G401 (cell line): ENCODE data around the gene CD59. TPM values are rescaled to one million over a fixed set of nuclear protein-coding genes. Genes with fewer than 3 reads are reported as not detected.
"Not testable (repeated sequence)": the region's sequence is repeated elsewhere in the genome, so short reads cannot be mapped to it uniquely, and the experiment has no call there.

Experiments used
- DNase-seq: peaks from one replicate; pipeline ENCODE4 v3.0.0-alpha.2; 2015; ENCODE audit warnings: low spot score
- in situ Hi-C: cut with HindIII; loops from 2 replicates; pipeline ENCODE4 v1.10.0; 2016; ENCODE audit warnings: low sequenced_read_pairs, mixed read lengths
- total RNA-seq: library from RNA; depleted of rRNA; stranded (reverse); fragments of >200 nt; shearing (Covaris generic); gene quantifications from 2 replicates; pipeline ENCODE4 v1.2.3, GENCODE V29; 2014

The CD59 gene
- total RNA-seq, 1 experiment from 2014 or later, result 76.4 TPM

DNA sequence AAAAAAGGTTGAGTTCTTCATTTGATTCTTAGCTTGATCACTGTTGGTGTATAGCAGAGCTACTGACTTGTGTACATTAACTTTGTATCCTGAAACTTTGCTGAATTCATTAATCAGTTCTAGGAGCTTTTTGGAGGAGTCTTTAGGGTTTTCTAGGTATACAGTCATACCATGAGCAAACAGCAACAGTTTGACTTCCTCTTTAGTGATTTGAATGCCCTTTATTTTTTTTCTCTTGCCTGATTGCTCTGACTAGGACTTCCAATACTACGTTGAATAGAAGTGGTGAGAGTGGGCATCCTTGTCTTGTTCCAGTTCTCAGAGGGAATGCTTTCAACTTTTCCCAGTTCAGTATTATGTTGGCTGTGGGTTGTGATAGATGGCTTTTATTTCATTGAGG lies 57.6 kb downstream of the CD59 start:
- DNase-seq, in situ Hi-C loops: not testable (repeated sequence)

DNA sequence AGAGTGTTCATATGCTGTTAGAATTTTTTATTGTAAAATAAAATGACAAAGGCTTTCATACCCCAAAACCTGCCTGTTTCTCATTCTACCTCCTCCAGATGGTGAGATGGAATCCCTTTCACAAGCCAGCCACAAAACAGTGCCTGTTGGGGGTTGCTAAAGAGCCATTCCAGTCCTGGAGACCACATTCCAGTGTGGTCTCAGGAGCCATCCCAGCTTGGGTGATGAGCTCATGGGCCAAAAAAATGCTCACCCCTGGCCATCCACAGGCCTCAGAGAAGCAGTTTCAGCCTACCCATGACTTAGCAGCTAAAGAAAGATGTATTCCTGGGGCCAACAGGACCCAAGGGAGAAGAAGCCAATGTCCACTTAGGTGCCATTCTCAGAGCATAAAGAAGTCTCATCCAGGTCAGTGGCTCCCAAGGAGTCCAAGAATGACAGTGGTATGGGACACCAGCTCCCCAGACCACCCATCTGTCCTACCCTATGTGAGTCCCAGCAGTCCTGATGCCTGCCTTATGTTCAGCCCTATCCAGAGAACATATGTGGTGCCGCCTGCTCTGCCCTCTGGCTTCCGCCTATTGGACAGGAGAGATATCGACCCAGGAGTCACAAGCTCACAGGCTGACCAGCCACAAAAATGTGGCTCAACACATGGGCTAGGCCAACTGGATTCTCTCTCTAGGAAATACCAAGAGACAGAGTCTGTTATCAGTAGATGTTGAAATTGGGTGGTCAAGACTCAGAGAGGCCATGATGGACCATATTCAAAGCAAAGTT lies 62.0 kb downstream of the CD59 start:
- DNase-seq, result no peak
- in situ Hi-C loops, result no loop called here

DNA sequence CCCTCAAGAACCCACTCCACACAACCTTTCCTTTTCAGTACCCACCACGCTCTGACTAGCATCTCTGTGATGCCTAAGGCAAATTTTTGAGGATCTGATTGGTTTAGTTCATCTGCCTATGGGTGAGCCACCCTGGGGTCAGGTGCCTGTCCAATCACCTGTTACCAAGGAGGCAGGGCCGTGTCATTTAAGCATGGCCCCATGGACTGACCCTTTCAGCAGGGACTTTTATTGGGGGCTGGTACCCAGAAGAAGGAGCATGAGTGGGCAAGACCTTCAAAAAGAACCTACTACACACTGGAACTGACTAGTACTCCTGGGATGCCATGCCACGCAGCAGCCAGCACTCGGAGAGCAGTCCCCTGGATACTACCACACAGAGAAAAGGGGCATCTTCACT lies 64.0 kb downstream of the CD59 start:
- in situ Hi-C loops, result no loop called here
- no peak for DNase-seq

DNA sequence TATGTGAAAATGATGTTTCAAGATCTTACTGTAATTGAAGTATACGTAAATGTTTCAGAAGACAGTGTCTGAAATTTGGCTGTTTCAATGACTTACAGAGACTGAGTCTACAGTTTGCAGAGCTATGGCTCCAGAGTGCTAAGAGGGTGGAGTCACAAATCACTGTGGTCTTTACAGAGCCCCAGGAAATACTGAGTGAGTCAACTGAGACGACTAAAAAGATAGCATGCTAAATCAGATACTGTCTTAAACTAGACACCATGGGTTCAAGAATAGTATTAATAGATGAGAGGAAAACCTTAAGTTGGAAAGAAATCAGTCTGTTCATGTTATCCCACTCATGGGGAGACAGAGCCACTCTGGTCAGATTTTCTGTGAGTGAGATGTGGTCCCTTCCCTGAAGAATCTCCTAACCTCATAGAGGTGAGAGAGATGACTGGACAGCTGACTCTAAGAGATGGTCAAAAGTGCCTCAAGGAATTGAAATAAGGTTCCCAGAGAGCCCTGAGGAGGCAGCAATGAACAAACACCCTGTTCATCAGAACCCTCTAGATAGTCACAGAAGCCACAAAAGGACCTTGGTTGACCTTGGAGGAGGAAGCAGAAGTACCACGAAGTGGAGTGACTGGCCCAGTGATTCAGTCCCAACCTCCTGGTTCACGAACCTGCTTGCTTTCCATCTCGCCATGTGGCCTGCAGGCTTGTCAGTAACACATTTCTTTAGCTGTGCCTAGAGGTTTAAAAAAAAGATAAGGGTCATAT lies 65.8 kb downstream of the CD59 start:
- in situ Hi-C loops, result no loop called here

DNA sequence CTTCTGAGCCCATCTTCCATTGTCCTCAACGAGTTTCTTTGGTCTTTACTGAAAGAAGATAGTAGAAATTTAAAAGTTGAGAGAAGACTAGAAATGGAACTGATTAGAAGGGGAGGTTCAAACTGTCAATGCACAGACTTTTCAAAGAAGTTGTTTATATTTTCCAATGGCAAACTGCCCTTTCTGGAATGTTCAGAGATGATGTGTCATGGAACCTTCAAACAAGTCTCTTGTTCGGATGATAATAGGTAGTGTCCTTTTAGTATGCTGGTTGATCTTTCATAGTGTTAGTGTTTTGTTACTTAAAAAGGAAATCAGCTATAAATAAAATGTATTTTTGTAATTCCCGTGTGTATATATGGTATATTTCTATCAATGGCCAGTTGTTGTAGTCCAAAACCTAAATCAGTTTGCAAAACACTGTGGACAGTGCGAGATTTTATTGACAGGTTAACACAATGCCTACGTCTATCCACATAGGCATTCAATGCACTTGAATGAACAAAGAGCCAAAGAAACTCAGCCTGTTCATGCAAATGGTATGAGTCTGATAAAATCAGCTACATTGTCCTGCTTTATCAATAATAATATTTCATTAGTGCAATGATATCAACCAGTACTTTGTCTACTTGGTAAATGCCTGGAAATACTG lies 66.5 kb downstream of the CD59 start:
- in situ Hi-C loops, result no loop called here
- DNase-seq, result no peak

More for the DNA sequence above, 65.8 kb downstream of the CD59 start:
- no peak for DNase-seq

DNA sequence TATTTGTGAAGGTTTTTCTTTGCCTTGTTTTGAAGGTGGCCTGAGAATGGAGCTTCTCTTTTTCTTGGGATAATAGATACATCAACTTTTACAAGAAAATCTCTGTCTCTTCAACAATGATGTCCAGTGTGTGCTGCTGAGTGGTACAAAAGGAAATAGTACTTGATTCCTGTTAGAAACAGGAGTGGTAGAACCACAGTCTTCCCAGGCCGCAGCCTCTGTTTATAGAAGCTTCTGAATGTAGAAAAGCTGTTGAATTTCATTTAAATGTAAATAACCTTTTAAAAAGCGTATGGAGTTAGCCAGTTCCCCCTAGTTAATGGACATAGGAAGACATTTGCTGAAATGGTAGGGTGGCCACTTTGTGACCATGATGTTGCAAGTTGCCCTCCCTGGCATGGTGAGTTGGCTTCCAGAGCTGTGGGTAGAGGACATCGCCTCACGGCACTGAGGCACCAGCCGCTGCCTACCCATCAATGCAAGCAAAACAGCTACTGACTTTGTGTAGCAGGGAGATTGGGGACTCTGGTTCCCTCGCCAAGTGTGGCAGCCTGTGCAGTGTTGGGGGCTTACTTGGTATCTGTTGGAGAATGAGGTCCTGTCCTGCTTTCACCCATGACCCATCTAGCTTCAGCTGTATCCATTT lies 67.1 kb downstream of the CD59 start:
- in situ Hi-C loops, result no loop called here

DNA sequence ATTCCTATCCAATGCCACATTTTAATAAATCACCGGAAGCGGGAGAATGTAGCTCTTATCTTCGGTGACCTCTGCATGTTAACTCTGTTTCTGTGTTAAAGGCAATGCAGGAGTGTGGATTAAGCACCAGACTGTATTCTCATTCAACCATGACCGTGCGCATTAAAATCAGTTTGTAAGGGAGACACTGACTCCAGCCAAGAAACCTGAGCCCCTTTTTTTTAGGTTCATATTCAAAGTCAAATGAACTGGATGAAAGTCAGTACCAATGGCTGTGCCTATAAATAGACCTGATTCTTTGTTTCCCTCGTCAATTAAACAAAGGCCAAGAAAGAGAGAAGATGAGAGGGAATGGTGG lies 67.8 kb downstream of the CD59 start:
- in situ Hi-C loops, result no loop called here
- DNase-seq, result no peak

More for the DNA sequence above, 67.1 kb downstream of the CD59 start:
- DNase-seq, result no peak

DNA sequence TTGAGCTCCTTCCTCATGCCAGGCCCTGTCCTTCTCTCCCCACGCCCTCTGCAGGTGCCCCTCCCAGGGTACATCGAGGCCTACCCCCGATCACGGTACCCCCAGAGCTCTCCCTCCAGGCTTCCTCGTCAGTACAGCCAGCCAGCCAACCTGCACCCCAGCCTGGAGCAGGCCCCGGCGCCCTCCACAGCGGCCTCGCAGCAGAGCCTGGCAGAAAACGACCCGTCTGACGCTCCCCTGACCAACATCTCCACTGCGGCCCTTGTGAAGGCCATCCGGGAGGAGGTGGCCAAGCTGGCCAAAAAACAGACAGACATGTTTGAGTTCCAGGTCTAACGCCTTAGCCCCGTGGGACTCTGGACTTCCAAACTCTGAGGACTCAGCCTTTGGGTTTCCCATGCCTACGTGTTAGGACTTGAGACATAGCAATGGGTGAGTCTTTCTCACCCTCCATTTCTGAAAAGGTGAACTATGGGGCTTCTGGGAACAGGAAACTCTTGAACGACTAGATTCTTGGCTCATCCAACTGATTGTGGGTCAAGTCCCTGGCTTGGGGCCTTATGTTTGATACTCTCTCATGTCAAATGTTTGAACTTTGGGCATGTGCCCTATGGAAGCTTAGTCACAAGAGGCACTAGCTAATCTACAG lies 68.3 kb downstream of the CD59 start:
- DNase-seq, result no peak
- in situ Hi-C loops, result no loop called here

DNA sequence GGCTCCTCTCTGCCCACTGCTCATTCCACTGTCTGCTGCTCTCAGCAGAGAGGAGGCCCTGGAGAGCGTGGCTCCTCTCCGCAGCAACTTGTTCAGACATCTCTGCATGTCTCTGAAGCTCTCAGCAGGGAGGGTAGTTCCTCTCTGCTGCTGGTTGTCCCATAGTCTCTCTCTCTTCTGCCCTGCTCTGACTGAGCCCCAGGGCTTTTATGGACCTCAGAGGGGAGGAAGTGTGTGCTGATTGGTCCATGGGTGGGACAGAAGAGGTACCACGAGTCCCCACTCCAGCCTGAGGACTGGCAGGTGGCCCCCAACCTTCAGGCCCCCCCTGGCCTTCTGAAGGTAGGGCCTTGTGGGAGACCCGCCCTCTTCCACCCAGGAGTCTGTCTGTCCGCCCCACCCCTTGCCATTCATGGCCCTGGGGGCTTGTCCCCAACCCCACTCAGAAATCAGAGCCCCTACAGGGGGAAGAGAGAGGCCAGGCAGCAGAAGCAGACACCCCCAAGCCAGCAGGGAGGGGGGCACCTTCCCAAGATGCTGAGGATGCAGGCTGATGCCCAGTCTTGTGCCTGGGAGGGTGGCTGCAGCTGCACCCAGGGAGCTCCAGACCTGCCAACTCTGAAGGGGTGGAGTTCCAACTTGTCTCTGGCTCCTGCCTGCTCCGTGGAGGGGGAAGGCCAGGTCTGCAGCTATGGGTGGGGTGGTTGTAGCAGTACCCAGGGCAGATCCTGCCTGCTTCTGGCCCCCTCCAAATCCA lies 70.7 kb downstream of the CD59 start:
- in situ Hi-C loops, result no loop called here
- no peak for DNase-seq

DNA sequence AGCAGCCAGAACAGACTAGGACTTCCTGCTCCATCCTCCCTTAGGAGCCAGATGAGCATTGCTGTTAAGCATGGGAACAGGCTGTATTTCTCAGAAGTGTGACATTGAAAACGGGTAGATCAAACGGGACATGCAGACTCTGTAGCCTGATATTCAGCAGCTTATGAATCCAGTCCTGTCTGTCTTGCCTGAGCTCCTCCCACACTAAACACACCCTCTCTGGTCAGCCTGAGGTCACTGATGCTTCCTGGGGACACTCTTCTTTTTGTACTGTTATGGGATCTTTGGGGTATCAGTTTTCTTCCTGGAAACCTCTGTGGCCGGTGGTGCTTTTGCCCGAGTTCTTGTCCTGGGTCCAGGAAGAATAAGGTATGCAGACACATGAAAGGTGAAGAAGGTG lies 71.4 kb downstream of the CD59 start:
- in situ Hi-C loops, result no loop called here
- DNase-seq, result no peak

DNA sequence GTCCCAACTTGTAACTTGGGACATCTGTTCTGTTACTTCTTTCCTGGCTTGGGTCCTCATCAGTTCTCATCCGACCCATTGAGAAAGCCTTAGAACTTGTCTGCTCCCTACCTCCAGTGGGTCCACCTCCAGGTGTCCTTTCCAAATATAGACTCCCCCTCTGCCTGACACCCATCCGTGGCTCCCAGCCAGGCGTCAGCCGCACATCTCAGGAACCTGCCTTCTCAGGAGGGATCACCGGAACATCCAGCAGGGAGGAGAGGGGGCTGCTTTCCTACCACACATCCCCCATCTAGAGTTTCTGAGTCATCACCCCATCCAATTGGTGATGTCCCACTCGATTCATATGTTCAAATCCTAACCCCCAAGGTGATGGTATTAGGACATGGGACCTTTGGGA lies 72.1 kb downstream of the CD59 start:
- in situ Hi-C loops, result no loop called here
- DNase-seq, result no peak

DNA sequence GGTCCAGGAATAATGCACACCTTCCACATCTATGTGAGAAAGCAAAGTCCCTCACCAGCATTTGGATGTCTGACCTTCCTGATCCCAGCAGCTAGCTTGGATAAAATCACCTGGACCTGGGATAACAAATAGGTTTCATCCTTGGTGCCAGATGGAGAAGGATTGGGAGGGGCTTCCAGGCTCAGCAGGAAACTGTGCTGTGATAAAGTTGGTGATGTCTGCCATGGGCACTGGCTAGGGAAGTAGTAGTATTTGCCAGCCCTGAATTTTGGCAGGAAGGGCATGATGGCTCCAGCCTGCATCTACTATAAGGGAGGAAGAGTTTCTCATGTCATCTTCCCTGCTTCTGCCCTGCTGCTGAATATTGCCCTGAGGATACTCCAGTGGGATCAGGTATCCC lies 73.1 kb downstream of the CD59 start:
- in situ Hi-C loops, result no loop called here
- peak; percentile 97 for DNase-seq

DNA sequence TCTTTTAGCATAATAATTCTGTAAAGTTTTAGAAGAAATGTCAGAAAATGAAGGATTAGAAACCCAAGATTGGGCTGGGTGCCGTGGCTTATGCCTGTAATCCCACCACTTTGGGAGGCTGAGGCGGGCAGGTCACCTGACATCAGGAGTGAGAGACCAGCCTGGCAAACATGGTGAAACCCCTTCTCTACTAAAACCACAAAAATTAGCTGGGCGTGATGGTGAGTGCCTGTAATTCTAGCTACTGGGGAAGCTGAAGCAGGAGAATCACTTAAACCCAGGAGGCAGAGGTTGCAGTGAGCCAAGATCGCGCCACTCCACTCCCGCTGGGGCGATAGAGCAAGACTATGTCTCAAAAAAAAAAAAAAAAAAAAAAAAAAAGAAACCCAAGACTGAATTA lies 74.7 kb downstream of the CD59 start:
- DNase-seq, in situ Hi-C loops: not testable (repeated sequence)

DNA sequence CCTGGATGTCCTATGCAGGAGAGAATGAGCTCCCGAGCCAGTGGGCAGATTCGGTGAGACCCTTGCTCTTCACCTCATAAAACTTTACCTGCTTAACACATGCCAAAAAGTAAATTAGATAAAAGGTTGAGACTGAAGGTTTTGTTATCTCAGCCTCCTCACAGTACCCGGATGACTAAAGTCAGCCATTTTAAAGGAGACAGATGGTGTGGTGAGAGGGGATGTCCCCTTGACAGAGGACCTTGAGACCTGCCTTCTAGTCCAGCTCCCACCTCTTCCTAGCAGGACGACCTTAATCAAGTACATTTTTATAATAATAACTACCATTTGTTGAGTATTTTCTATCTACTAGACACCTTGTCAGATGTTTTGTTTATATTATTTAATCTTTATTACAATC lies 75.3 kb downstream of the CD59 start:
- DNase-seq, result no peak
- in situ Hi-C loops, result no loop called here

DNA sequence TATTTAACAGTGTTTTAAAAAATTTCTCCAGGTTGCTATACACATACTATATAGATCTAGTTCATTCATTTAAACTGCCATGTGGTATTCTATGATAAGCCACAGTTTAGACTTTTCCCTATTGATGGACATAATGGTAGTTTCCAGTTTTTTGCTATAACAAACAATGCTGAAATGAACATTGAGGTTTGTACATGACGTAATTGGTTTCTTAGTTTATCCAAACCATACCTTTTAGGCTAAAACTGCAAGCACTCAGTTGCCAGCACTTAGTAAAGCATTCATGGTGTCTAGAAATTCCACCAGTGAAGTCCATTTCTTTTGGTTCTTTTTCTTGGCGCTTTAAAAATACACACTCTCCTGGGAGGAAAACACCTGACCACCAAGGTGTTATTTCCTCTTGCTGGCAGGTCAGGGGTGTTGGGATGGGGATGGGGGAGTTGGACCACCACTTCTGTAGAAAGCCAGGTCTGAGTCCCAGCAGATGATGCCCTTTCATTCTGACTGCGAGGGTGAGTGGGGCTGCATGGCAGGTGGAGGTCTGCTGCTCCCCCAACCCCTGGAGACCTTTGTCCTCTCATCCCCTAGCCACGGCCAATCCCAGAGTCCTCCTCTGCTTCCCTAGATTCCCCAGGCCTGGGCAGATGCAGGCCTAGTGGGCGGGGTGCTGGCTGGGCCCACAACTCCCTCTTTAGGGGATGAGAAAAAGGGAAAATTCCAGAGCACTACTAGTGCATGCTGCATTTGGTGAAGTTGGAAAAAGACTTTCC lies 76.7 kb downstream of the CD59 start:
- DNase-seq, result no peak
- in situ Hi-C loops, result no loop called here

DNA sequence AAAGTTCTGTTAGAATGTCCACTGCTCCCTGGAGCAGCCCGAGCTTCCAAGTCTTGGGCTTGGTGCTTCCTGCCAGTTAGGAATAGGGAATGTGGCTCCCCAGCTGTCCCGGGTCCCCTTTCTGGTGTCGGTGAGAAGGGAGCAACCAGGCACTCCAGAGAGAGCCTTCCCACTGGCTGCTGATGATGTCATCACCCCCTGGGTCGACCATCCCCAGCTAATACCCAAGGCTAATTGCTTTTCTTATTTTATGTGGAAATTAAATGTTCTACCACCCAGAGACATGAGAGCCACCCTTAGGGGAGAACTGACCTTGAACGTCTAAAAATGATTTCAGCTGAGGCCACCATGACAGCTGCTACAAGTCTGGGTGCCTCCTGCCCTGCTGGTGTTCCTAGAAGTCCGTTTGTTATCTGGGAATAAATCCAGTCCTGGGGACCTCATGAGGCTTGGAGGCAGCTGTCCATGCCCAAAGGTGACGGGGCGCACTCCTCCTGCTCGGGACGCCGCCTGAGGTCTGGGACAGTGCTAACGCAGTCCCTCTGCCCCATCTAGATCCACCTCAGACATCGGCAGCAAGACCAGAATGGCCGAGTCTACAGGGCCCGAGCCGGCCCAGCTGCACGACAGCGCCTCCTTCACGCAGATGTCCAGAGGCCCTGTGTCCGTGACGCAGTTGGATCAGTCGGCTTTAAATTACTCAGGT lies 77.9 kb downstream of the CD59 start:
- peak; percentile 68 for DNase-seq
- in situ Hi-C loops, result no loop called here

DNA sequence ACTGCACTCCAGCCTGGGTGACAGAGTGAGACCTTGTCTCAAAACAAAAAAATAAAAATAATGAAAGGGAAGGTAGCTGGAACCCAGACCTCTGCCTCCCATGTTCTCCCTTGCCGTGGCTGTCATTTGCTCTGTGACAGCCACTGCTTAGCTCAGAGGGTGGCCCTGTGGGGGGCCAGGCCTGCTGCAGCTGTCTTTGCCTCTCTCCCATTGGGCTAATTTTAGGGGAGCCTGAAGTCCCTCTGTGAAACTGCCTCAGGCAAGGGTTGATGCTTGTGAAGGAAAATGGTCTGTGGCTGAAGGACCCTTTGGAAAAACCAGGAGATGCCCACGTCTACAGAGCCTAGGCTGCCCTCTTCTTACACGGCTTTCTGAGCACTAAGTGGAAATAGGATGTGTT lies 78.5 kb downstream of the CD59 start:
- in situ Hi-C loops, result no loop called here
- no peak for DNase-seq
